Aorta (tissue), 5 donors: Measurements from ENCODE around the gene SLC26A6. TPM values are rescaled to one million over a fixed set of nuclear protein-coding genes. Genes with fewer than 3 reads are reported as not detected.
A peak's percentile ranks its signal among the peaks of the same experiment; 100 is the strongest.

ENCODE experiments used
- ATAC-seq: fragments of 200-7000 bp; cut with Tn5 transposase; one replicate; pipeline ENCODE4 v1.9.1; 2022; ENCODE audit warnings: moderate library complexity; ENCODE audit not compliant: low FRiP score
- DNase-seq, 2 donors: peaks; one replicate each; pipeline ENCODE4 v3.0.0-alpha.2; 2020
- H3K27ac ChIP-seq, 2 donors: one replicate each; pipeline ENCODE4 v1.5.1; 2013; ENCODE audit warnings: low read length in 2 of 2, mild to moderate bottlenecking in 2 of 2, moderate library complexity in 2 of 2, control low read depth in 1 of 2, inconsistent platforms in 1 of 2, low read depth in 1 of 2
- H3K27me3 ChIP-seq, 2 donors: one replicate each; pipeline ENCODE4 v1.6.1; 2013; ENCODE audit warnings: control low read depth in 1 of 2, low read length in 1 of 2, mild to moderate bottlenecking in 1 of 2, moderate library complexity in 1 of 2; ENCODE audit not compliant: insufficient read depth in 2 of 2, control insufficient read depth in 1 of 2
- H3K36me3 ChIP-seq, 2 donors: one replicate each; pipeline ENCODE4 v1.6.1; 2013; ENCODE audit warnings: control low read depth in 1 of 2, low read length in 1 of 2, mild to moderate bottlenecking in 1 of 2; ENCODE audit not compliant: insufficient read depth in 2 of 2, control insufficient read depth in 1 of 2
- H3K4me1 ChIP-seq, 2 donors: one replicate each; pipeline ENCODE4 v1.6.1; 2013; ENCODE audit warnings: low read length in 2 of 2, control low read depth in 1 of 2, mild to moderate bottlenecking in 1 of 2, moderate library complexity in 1 of 2; ENCODE audit not compliant: insufficient read depth in 2 of 2, control insufficient read depth in 1 of 2
- H3K4me3 ChIP-seq, 2 donors: one replicate each; pipeline ENCODE4 v1.5.1; 2013; ENCODE audit warnings: low read length in 2 of 2, control low read depth in 1 of 2, mild to moderate bottlenecking in 1 of 2
- H3K9me3 ChIP-seq: one replicate; pipeline ENCODE4 v1.6.1; 2013; ENCODE audit warnings: mild to moderate bottlenecking, low read length; ENCODE audit not compliant: control insufficient read depth
- WGBS, 2 donors: extraction: QIAGEN DNeasy Blood & Tissue Kit; methylation state at CpG; one replicate each; pipeline ENCODE4 v1.1.7; 2013; 5-methylcytosine and 5-hydroxymethylcytosine counted together
- intact Hi-C, 2 donors: fragments of 100-400 bp; cut with DNase I; formaldehyde crosslinking; loops; one replicate each; pipeline versions ENCODE4 v1.14.2 to v1.15.0; 2022
- polyA plus RNA-seq, 2 donors: library from polyadenylated mRNA; stranded (reverse); fragments of 200-250 nt; gene quantifications; one replicate each; pipeline ENCODE4 v1.2.3, GENCODE V29; 2013
- total RNA-seq, 2 donors: library from RNA; stranded (reverse); fragmentation: NEBNext Ultra II Directional; extraction: Animal tissue kit (Norgen Biotek cat#: 25700); gene quantifications; one replicate each; pipeline ENCODE4 v1.2.1, GENCODE V29; 2021
- donor health status: healthy with polysubstance abuse.
- donor health status: Bipolar disorder and iron deficiency.
- donor health status: DM: no; HTN: no; CAD: no.
- donor health status: DM: no; HTN: no; CAD: no.
- donor health status: DM: yes; HTN: yes; CAD: no.

Gene SLC26A6
- total and polyA plus RNA-seq, 4 donors: 10.5 to 154 (median 32.2) TPM

DNA sequence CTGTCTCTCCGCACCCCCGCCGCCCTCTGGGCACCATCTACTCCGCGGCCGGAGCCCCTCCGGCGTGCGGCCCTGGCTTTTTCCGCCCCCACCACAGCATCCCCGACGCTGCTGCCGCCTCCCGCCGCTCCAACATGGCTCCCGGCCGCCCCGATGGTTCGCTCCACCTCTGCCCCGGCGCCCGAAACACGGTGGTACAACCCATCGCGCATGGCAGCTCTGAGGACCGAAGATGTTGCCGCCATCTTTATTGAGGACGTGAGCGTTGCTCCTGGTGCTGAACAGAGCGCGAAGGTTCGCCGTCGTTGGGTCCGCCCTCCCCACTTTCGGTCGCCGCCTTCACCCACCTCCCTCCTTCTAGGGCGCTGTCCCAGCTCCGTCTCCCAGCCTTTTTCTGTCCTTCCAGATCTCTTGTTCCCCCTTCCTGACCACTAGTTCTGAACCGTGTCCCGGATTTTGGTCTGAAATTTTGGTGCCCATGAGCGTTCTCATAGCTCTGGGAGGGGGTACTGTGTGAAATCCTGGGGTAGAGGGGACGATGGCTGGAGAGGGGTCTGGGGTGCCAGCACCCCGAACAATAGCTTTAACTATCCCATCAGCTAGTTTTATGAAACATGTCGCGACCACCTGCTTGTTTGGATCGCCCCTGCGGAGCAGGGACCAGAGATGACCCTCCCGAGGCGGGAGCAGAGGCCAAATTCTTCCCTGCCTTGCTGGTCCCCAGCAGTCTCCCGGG, 27.7 kb upstream of the SLC26A6 start, which contains the start of gene CELSR3:
TSS of gene CELSR3 (minus strand) at position 134 of the 736 bp plus-strand sequence. CDS start 252 bp downstream, outside the sequence.
- WGBS, 2 donors: 0 to 1% methylated on average over 48 to 52 of the region's 52 CpGs
- intact Hi-C loops: no loop called here

GRCh38 chr3:48662145-48662752, 27.0 kb upstream of the SLC26A6 start:
- no peak for ATAC-seq
- Histone ChIP-seq H3K27ac (no peak overlapping the region), H3K27me3 (no peaks in the 10 kb centered on the region), H3K4me3 (no peak overlapping the region), H3K4me1 (no peaks in the 10 kb centered on the region), H3K9me3 (no peaks in the 10 kb centered on the region), H3K36me3 (no peaks in the 10 kb centered on the region)
- intact Hi-C loops: no loop called here
- 1 to 2% methylated on average over 27 to 46 of the region's 46 CpGs for WGBS, 2 donors
- DNase-seq: peak in 1 of 2 donors; percentile 47

More for the DNA sequence above, 27.7 kb upstream of the SLC26A6 start, which contains the start of gene CELSR3:
- H3K4me3 ChIP-seq: peak within 1 kb of the TSS; percentile 10 to 39
- H3K4me1 ChIP-seq: no peaks in the 10 kb centered on the region
- H3K9me3 ChIP-seq: no peaks in the 10 kb centered on the region
- ATAC-seq (peak; percentile 72), DNase-seq (peak; percentile 83 to 92)
- H3K27me3 ChIP-seq: no peaks in the 10 kb centered on the region
- peak within 1 kb of the TSS; percentile 68 to 83 for H3K27ac ChIP-seq
- no peaks in the 10 kb centered on the region for H3K36me3 ChIP-seq

- peak; percentile 78 to 91 for DNase-seq
- no peak overlapping the region for H3K27ac ChIP-seq
- H3K4me3 ChIP-seq: no peak overlapping the region
- H3K9me3 ChIP-seq: no peaks in the 10 kb centered on the region
- 1% methylated on average over 67 of the region's 67 CpGs for WGBS, 2 donors
- H3K36me3 ChIP-seq: no peaks in the 10 kb centered on the region
- intact Hi-C loops: no loop called here
- ATAC-seq: peak; percentile 71
- no peaks in the 10 kb centered on the region for H3K27me3 ChIP-seq
- H3K4me1 ChIP-seq: no peaks in the 10 kb centered on the region
These were observed 26.4 kb upstream of the SLC26A6 start for GRCh38 chr3:48661501-48662144.

DNA sequence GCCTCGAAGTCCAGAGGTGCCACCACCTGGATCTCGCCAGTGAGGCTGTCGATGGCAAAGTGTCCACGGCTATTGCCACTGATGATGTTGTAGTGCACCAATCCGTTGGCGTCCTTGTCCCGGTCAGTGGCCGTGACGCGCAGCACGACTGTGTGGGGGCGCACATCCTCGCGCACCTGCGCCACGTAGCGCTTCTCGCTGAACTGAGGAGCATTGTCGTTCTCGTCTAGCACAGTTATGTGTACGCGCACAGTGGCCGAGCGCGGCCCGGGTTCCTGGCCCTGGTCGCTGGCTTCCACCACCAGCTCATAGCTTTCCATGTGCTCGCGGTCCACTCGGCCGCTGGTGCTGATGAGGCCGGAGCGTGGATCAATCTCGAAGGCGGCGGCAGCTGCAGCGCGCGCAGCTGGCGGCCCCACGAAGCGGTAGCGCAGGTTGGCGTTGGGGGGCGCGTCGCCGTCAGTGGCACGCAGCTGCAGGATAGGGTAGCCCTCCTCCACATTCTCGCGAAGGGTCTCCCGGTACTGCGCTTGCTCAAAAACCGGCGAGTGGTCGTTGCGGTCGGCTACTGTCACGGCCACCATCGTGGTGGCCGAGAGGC, 25.6 kb upstream of the SLC26A6 start:
- Histone ChIP-seq H3K27me3 (no peaks in the 10 kb centered on the region), H3K9me3 (no peaks in the 10 kb centered on the region), H3K4me3 (no peak overlapping the region), H3K27ac (no peak overlapping the region), H3K36me3 (no peaks in the 10 kb centered on the region), H3K4me1 (no peaks in the 10 kb centered on the region)
- ATAC-seq (no peak), DNase-seq (no peak)
- intact Hi-C loops: no loop called here
- WGBS, 2 donors: 50 to 61% methylated on average over 52 to 61 of the region's 61 CpGs

- no peaks in the 10 kb centered on the region for H3K36me3 ChIP-seq
- no peak overlapping the region for H3K4me3 ChIP-seq
- peak; percentile 2 for ATAC-seq
- no peaks in the 10 kb centered on the region for H3K9me3 ChIP-seq
- H3K27me3 ChIP-seq: no peaks in the 10 kb centered on the region
- H3K4me1 ChIP-seq: no peaks in the 10 kb centered on the region
- no peak overlapping the region for H3K27ac ChIP-seq
- WGBS, 2 donors: 47 to 59% methylated on average over 45 of the region's 45 CpGs
- intact Hi-C loops: no loop called here
- DNase-seq: no peak
These were observed 21.6 kb upstream of the SLC26A6 start for GRCh38 chr3:48656841-48657281.

- Histone ChIP-seq H3K27ac (peak overlapping the region in 1 of 2 donors; percentile 3), H3K27me3 (no peaks in the 10 kb centered on the region), H3K9me3 (no peaks in the 10 kb centered on the region), H3K36me3 (no peaks in the 10 kb centered on the region), H3K4me3 (peak overlapping the region; percentile 15 to 43), H3K4me1 (no peaks in the 10 kb centered on the region)
- ATAC-seq: peak; percentile 88
- intact Hi-C loops: no loop called here
- 3% methylated on average over 79 to 94 of the region's 94 CpGs for WGBS, 2 donors
- DNase-seq: peak; percentile 91 to 95
These were observed 21.0 kb upstream of the SLC26A6 start for GRCh38 chr3:48656061-48656840.

DNA sequence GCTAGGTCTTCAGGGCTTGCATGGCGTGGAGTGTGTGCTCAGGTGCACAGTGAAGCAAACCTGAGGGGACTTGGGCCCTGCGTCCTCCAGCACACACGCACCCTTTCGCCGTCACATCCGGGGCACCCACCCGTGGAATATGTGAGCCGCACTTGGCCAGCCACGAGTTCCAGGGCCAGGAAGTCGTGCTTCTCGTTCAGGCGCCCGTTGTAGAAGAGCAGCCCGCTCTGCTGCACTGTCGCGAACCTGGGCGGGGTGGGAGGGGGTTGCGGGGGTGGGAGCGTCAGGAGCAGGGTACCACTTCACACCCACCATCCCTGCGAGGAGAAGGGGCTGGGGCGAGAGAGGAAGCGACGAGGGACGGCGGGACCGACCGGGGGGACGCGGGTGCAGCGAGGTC, 20.3 kb upstream of the SLC26A6 start:
- intact Hi-C loops: loop anchor here in 1 of 2 donors (2.0 kb wide), 1 partner anchor 45 kb away; no protein-coding TSS in a partner anchor
- ATAC-seq: no peak
- WGBS, 2 donors: 16 to 18% methylated on average over 30 of the region's 30 CpGs

GRCh38 chr3:48655063-48655462, 19.8 kb upstream of the SLC26A6 start:
- H3K27ac ChIP-seq: no peak overlapping the region
- 95 to 97% methylated on average over 12 of the region's 12 CpGs for WGBS, 2 donors

More for the DNA sequence above, 20.3 kb upstream of the SLC26A6 start:
- Histone ChIP-seq H3K9me3 (no peaks in the 10 kb centered on the region), H3K27me3 (no peaks in the 10 kb centered on the region), H3K27ac (no peak overlapping the region), H3K4me3 (peak overlapping the region; percentile 15 to 43), H3K4me1 (no peaks in the 10 kb centered on the region), H3K36me3 (no peaks in the 10 kb centered on the region)
- DNase-seq: no peak

More at GRCh38 chr3:48655063-48655462, 19.8 kb upstream of the SLC26A6 start:
- ATAC-seq: no peak
- H3K9me3 ChIP-seq: no peaks in the 10 kb centered on the region
- intact Hi-C loops: loop anchor here in 1 of 2 donors (2.0 kb wide), 1 partner anchor 44 kb away; no protein-coding TSS in a partner anchor
- H3K4me1 ChIP-seq: no peaks in the 10 kb centered on the region
- DNase-seq: no peak
- no peak overlapping the region for H3K4me3 ChIP-seq
- no peaks in the 10 kb centered on the region for H3K36me3 ChIP-seq
- no peaks in the 10 kb centered on the region for H3K27me3 ChIP-seq
